Ishikawa (cell line): ENCODE measurements around the gene MRPL53.

Source experiments
- CEBPB ChIP-seq: IDR thresholded peaks from 2 replicates; pipeline ENCODE4 v1.6.1; 2012
- CREB1 ChIP-seq: IDR thresholded peaks from 2 replicates; pipeline ENCODE4 v1.6.1; 2012; ENCODE audit warnings: low read depth
- EGR1 ChIP-seq: IDR thresholded peaks from 2 replicates; pipeline ENCODE4 v1.6.1; 2012
- EP300 ChIP-seq: IDR thresholded peaks from 2 replicates; pipeline ENCODE4 v1.6.1; 2012; ENCODE audit warnings: borderline replicate concordance
- FOXM1 ChIP-seq: IDR thresholded peaks from 2 replicates; pipeline ENCODE4 v1.6.1; 2012; ENCODE audit warnings: low read depth, borderline replicate concordance
- MAX ChIP-seq: IDR thresholded peaks from 2 replicates; pipeline ENCODE4 v1.6.1; 2012
- NFIC ChIP-seq: IDR thresholded peaks from 2 replicates; pipeline ENCODE4 v1.6.1; 2012
- RAD21 ChIP-seq: IDR thresholded peaks from 2 replicates; pipeline ENCODE4 v1.6.1; 2012; ENCODE audit warnings: low read depth
- TAF1 ChIP-seq: IDR thresholded peaks from 2 replicates; pipeline ENCODE4 v1.6.1; 2012; ENCODE audit warnings: low read depth, mild to moderate bottlenecking
- TEAD4 ChIP-seq: IDR thresholded peaks from 2 replicates; pipeline ENCODE4 v1.6.1; 2012
- USF1 ChIP-seq: IDR thresholded peaks from 2 replicates; pipeline ENCODE4 v1.6.1; 2012
- YY1 ChIP-seq: IDR thresholded peaks from 2 replicates; pipeline ENCODE4 v1.6.1; 2012; ENCODE audit warnings: low read depth
- ZBTB7A ChIP-seq: IDR thresholded peaks from 2 replicates; pipeline ENCODE4 v1.6.1; 2012; ENCODE audit warnings: low read depth
- TF ChIP-seq, protein P1 (sequence below): IDR thresholded peaks from 2 replicates; pipeline ENCODE4 v1.6.1; 2012; ENCODE audit warnings: low read depth, mild to moderate bottlenecking

GRCh38 chr2:74481431-74481830, 9.0 kb upstream of the MRPL53 start:
- no peak for TF ChIP-seq RAD21
- TF ChIP-seq CEBPB = no peak
- TF ChIP-seq CREB1 = no peak
- TF ChIP-seq MAX = no peak
- no peak for TF ChIP-seq EP300
- no peak for TF ChIP-seq TEAD4
- no peak for TF ChIP-seq TAF1
- no peak for TF ChIP-seq YY1
- no peak for TF ChIP-seq NFIC
- no peak for TF ChIP-seq EGR1
- no peak for TF ChIP-seq ZBTB7A
- TF ChIP-seq, protein P1, sequence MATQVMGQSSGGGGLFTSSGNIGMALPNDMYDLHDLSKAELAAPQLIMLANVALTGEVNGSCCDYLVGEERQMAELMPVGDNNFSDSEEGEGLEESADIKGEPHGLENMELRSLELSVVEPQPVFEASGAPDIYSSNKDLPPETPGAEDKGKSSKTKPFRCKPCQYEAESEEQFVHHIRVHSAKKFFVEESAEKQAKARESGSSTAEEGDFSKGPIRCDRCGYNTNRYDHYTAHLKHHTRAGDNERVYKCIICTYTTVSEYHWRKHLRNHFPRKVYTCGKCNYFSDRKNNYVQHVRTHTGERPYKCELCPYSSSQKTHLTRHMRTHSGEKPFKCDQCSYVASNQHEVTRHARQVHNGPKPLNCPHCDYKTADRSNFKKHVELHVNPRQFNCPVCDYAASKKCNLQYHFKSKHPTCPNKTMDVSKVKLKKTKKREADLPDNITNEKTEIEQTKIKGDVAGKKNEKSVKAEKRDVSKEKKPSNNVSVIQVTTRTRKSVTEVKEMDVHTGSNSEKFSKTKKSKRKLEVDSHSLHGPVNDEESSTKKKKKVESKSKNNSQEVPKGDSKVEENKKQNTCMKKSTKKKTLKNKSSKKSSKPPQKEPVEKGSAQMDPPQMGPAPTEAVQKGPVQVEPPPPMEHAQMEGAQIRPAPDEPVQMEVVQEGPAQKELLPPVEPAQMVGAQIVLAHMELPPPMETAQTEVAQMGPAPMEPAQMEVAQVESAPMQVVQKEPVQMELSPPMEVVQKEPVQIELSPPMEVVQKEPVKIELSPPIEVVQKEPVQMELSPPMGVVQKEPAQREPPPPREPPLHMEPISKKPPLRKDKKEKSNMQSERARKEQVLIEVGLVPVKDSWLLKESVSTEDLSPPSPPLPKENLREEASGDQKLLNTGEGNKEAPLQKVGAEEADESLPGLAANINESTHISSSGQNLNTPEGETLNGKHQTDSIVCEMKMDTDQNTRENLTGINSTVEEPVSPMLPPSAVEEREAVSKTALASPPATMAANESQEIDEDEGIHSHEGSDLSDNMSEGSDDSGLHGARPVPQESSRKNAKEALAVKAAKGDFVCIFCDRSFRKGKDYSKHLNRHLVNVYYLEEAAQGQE = no peak
- TF ChIP-seq USF1 = no peak
- TF ChIP-seq FOXM1 = no peak
